HG02623 (cell line): Measurements from ENCODE around the gene TMEM181.
"Not testable (repeated sequence)": the region's sequence is repeated elsewhere in the genome, so short reads cannot be mapped to it uniquely, and the experiment has no call there.

ENCODE experiments used
- ATAC-seq: cut with Tn5 transposase; IDR thresholded peaks from one replicate; pipeline ENCODE4 v1.9.1; 2021; ENCODE audit warnings: moderate library complexity; ENCODE audit not compliant: unreplicated experiment

Gene TMEM181

DNA sequence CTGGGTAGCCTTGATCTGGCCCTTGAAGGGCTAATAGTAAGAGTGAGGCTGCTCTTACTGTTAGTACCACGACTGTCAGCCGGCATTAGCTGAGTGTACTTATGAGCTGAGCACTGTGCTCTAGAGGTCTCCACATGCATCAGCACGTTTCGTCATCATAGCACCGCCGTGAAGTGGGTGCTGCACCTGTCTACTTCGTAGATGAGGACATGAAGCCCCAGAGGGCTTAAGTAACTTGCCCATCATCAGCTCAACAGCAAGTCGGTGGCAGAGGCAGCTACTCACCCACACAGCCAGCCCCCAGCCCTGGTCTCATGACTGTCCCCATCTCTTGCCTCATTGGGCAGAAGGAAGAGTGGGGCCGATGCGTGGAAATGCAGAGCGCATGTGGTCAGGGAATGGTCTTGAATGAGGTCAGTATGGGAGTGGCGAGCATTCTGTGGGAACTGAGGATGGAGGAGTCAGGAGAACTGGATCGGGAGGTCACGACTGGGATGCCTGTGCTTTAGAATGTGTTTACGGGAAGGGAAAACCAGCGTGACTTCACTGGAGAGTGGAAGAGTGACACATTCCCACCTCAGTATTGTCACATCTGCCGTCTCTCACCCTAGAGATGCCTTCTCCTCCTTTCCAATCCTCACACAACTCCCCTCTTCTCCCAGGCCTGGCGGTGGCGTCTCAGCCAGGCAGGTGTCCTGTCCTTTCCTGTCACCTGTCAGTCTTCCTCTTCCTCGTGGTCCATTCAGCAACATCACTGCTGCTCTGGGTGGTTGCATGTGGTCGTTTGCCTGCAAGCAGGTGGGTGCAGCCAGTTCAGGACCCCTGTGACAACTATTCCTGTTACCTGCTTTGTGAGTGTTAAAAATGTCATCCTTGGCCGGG lies 95.9 kb downstream of the TMEM181 start:
- no peak for ATAC-seq

DNA sequence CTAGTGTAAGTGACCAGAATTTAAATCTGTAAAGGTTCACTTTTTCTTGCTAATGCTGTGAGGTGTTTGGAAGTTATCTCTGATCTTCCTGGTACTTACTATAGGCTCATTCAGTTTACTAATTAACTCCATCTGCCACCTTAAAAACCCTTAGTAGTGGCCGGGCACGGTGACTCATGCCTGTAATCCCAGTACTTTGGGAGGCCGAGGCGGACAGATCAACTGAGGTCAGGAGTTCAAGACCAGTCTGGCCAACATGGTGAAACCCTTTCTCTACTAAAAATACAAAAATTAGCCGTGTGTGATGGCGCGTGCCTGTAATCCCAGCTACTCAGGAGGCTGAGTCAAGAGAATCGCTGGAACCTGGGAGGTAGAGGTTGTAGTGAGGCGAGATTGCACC lies 97.1 kb downstream of the TMEM181 start:
- ATAC-seq: not testable (repeated sequence)

DNA sequence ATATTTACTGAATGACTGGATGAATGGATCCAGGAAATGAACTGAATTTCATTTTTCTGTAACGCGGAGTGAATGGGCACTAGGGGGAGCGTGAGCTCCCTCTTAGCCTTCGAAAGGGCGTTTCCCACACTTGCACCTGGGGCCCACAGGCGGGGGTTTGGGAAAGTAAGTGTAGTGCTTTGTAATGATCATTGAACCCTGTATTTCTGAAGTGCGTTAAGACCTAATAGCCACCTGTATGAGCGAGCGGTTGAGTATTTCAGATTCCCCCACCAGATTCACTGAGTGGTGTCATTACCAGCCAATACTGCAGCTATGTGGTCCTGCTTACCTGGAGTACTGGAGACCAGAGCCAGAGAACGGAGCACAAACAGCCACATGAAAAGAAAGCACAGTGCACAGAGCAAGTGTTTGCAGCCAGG lies 100.5 kb downstream of the TMEM181 start:
- ATAC-seq: no peak

DNA sequence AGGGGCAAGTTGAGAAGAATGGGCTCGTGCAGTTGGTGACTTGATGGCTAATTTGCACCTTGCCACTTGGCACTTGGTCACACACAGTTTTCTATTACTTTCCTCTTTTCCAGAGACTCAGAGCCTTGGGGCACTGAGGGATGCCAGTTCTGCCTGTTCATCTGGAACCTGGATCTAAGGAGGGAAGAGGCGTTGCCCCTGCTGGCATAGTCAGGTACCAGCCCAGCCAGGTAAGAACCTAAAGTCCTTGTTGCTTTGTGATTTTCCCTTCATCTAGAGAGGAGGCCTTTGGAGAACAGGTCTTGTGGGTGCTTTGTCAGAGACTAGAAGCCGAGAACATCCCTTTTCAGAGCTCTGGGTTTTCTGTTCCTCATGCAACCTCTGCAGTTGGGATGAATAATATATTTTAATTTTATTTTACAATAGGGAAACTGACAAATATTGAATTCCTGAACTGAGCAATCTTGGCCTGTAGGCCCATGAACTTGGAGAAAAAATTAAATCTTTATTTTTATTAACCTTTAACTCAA lies 101.3 kb downstream of the TMEM181 start:
- ATAC-seq: no peak

DNA sequence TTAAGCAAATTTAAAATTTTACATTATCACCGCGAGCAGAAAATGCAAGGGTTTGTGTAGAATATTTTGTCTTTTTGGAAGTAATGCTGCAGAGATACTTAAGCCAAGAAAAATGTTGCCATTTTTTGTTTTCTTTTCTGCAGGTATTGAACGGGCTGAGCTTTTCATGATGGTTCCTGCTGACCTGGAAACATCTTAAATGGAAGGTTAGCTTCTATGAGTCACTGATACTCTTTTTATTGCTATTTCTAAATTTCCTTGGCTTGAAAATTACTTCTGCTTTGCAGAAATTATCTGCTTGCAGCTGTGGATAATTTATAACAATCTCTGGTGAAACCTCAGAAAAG lies 102.7 kb downstream of the TMEM181 start:
- ATAC-seq: no peak

DNA sequence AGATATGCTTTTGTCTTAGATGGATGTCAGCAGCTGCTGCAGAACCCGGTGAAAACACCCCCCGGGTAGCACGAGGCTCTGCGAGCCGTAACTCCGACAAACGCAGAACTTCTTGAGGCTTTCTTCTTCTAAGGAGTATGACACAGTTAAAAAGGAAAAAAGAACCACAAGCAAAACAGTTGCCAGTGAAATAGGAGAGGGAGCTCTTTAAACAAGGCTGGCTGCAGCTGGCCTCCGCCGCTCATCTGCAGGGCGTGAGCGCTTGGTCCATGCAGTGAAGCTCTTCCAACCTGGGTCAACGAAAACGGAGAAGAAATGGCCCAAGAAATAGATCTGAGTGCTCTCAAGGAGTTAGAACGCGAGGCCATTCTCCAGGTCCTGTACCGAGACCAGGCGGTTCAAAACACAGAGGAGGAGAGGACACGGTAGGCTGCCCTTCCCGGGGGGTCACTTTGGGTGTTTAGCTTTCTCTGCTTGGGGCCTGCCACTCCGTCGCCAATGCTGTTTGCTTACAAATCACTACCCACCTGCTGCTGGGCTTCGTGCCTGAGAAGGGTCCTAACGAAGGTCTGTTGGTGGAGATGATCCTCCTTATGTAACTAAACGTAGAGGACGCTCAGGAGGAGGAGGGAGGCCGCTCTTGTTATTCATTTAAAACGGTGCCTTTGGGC lies 103.2 kb downstream of the TMEM181 start:
- ATAC-seq: no peak

DNA sequence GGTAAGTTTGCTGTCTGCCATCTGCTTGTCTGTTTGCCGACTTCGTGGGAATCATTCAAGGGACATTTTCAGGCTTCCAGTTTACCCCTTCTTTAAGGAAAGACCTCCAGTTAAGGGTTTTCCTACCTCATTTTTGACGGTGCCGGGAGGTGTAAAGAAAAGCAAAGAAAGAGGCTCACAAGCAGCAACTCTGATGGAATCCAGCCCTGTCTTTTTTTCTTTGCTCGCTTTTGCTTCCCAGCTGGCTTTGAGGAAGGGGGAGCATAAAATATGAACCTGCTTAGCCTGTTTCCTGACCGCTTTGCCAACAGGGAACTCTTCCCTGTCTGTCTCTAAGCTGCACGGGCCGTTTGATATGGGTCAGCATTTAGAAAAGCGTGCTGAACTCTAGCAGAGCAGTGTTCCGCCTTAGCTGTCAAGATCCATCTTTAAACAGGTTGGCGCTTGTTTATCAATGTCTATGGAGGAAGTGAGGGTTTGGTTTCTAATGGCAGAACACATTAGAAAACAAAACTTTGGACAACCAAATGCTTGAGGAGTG lies 103.8 kb downstream of the TMEM181 start:
- ATAC-seq: no peak

DNA sequence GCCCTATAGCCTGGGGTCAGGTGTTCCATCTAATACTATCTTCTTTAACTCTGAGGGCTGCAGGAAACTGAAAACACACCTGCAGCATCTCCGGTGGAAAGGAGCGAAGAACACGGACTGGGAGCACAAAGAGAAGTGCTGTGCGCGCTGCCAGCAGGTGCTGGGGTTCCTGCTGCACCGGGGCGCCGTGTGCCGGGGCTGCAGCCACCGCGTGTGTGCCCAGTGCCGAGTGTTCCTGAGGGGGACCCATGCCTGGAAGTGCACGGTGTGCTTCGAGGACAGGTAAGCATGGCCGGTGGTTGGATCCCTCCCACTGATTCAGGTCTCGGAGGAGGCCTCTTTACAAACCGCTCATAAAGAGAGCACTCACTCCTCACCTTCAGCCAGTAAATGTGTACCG lies 105.4 kb downstream of the TMEM181 start:
- ATAC-seq: no peak

DNA sequence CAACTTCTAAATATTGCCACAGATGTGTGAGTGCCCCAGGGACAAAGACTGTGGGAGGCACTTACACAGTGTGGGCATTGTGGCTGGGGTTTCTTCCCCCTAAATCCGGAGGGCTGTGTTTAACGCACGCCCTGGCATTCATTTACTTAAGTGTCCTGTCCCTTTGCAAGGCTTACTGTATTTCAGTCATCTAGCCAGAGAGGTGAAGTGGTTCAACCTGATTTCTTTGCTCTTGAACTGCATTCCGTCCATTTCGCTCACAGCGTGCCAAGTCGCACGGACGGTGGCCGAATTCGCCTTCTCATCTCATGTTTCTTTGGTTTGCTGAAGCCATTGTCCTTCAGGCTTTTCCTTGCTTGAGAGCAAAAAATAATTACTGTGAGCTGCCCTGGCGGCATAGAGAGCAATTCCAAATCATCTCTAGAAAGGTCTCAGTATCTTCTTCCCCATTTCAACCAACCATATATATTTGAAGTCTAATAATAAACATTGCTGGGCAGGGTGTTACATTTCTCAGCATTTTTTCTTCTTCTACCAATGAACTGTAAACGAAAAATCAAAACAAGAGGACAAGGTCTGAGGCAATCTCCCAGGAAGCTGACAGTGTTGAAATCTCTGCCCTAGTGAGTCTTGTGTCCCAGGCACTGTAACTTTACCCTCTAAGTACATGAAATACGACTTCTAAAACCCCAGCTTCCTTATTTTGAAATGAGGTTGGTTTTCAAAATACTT lies 106.9 kb downstream of the TMEM181 start:
- no peak for ATAC-seq

DNA sequence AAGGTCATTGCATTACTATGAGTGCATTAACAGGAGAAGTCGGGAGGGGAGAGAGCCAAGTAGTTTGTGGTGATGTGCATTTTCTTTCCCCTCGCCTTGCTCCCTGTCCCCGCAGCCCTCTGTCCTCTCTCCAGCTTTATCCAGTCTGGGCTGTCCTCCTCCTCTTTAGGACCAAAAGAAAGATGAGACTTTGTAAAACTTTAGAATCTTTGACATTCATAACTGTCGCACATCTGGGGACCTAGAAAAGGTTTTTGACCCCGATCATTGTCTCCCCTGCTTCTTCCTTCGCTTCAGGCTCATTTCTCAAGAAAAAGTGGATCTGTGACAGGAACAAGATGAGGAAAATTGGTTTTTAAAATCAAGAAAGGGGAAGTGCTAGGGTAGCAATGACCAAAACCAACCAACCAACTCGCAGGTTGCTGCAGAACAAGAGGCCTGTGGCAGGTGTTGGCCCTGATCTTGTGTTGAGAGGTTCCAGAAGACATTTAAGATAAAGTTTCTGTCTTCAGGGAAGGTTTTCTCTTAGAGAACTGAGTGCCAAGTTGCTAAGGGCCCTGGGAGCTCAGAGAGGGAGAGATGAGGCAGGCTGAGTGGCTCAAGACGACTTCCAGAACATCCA lies 107.6 kb downstream of the TMEM181 start:
- no peak for ATAC-seq

DNA sequence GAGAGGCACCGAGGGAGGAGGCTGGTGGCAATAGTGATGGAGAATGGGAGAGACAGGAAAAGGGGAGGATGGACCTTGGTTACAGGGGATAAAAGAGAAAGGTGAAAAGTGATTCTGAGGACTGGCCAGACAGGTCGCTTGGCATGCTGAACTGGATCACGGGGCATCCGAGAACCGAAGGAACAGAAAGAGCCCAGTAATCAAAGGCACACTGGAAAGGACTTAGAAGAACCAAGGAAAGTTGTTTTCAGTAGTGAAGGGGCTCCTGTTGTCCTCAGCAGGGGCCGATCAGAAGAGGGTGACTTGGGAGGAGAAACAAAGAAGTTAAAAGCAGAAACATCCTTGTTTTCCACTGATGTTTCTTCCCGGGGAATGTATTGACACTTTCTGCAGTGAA lies 108.8 kb downstream of the TMEM181 start:
- no peak for ATAC-seq

DNA sequence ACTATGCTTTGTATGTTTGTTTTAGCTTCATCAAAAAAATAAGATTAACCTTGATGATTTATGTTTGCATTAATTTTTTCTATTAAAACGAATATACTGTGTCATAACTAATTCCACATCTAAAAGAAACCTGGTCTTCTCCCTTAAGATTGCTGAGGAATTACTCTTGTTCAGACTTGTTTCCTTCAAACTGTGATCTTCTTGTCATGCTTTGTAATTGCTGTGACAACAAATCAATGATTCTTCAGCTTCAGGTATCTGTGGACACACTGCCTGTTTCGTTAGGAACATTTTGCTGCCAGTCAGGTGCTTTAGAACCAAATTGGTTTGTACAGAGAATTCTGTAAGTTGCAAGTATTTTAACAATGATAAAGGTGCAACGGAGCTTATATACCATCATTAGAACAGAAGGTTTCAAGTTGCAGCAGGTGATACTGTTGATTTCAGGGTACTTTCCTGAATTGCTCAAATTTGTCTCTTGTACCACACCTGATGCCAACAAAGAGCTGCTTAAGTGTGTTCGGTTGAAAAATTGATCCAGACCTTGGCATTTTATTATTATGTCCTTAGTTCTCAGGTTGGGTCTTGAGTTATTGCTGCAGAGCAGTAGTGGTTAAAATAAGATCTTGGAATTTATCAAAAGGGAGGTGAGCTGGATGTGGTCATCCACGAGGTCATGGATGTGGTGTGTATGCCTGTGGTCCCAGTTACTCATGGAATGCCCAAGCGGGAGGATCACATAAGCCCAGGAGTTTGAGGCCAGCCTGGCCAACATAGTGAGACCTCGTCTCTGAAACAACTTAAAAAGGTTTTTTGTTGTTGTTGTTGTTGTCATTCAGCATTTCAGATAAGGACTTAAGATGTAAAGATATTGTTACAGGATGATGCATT lies 109.5 kb downstream of the TMEM181 start:
- no peak for ATAC-seq

DNA sequence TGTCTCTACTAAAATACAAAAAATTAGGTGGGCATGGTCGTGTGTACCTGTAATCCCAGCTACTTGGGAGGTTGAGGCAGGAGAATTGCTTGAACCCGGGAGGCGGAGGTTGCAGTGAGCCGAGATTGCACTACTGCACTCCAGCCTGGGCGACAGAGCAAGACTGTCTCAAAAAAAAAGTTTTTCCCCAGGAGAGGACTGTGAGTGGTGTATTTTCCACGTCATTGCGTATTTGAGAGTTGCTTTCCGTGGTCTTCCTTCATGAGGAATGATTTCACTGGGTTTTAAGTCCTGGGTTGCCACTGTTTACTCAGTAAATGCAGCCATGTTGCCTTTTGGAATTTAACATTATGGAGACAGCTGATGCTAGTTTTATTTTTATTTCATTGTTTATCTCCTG lies 112.2 kb downstream of the TMEM181 start:
- ATAC-seq: not testable (repeated sequence)

DNA sequence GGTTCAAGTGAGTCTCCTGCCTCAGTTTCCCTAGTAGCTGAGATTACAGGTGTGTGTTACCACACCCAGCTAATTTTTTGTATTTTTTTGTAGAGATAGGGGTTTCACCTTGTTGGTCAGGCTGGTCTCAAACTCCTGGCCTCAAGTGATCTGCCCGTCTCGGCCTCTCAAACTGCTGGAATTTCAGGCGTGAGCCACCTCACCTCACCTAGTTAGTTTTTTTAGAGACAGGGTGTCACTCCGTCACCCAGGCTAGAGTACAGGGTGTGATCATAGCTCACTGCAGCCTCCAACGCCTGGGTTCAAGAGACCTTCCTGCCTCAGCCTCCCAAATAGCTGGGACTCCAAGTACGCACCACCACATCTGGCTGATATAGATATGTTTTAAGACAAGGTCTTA lies 112.8 kb downstream of the TMEM181 start:
- no peak for ATAC-seq

DNA sequence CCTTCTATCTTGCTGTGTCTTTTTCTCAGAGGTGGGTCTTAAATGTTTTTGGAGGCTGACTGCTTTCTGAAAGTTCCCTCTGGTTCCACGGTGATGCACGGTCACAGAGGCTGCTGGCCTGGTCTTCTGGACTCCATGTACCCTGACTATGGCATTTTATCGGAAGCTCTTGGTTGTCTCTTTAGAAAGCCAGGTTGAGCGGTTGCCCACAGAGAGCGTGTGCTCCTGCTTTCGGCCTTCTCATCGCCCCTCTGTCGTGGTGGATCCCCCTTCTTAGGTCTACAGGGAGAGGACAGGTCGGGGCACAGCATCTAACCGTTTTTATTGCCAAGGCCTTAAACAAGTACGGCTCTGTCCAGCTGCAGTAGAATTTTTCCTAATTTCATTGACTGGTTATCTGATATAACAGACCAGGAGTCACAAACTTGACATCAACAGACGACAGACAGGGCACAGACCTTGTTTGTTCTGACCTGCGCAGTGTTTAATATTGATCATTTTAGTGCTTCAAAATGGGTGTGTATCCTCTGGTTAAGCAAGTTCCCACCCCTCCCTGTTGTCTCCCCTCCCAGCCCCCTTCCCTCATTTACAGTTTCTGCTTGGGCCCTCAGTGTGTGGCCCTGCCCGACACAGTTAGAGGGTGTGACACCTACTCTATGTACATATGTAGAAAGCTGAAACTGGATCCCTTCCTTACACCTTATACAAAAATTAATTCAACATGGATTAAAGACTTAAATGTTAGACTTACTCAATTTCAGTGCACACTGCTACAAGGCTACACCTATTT lies 114.6 kb downstream of the TMEM181 start:
- no peak for ATAC-seq

DNA sequence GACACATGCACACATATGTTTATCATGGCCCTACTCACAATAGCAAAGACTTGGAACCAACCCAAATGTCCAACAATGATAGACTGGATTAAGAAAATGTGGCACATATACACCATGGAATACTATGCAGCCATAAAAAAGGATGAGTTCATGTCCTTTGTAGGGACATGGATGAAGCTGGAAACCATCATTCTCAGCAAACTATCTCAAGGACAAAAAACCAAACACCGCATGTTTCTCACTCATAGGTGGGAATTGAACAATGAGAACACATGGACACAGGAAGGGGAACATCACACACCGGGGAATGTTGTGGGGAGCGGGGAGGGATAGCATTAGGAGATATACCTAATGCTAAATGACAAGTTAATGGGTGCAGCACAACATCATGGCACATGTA lies 117.2 kb downstream of the TMEM181 start:
- not testable (repeated sequence) for ATAC-seq

DNA sequence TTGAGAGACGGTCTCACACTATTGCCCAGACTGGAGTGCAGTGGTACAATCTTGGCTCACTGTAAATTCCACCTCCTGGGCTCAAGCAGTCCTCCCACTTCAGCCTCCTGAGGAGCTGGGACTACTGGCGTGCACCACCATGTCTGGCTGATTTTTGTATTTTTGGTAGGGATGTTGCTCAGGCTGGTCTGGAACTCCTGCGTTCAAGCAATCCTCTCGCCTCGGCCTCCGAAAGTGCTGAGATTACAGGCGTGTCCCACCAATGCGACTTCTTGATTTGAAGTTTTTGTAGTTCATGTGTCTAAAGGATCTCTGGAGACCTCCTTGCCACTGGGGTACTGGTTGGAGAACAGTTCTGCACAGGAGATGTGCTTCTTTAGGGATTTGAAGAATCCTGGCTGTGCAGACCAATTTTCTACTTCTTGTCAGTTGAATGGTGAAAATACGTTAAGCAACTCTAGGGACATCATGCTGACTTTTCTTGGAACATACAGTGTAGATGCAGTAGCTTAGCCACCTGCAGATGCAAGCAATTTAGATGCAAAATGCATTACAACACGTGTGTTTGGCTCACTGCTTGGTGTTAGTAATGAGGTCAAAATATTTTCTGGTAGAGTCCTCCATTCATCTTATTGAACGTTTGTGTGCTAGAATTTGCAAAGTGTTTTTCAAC lies 118.2 kb downstream of the TMEM181 start:
- ATAC-seq: no peak

DNA sequence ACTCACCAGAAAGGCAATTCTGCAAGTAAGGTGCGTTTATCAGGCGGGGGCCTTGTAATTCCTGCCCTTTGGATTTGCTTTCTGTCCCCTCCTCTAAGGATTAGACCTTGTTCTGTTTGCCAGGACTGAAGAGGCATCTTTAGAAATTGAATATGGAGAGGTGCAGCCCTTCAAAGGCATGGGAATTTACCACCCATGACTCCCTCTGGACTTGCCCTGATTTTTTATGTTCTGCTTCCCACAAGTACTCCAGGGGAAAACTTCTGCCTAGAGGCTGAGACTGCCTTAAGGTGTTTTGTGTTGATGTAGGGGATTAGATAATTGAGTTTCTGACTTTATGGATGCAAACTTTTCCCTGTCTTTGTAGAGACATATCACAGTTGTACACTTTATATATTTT lies 120.1 kb downstream of the TMEM181 start:
- no peak for ATAC-seq

DNA sequence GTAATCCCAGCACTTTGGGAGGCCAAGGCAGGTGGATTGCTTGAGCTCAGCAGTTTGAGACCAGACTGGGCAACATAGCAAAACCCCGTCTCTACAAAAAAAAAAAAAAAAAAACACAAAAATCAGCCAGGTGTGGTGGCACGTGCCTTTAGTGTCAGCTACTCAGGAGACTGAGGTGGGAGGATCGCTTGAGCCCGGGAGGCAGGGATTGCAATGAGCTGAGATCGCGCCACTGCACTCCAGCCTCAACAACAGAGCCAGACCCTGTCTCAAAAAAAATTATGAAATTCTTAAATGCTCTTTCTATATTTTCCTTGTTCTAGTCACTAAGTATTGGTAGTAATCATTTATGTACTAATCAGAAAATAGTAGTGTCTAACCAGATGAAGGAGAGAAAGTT lies 120.6 kb downstream of the TMEM181 start:
- no peak for ATAC-seq
